ENCODE results near the gene PORCN. TPM values are rescaled to one million over a fixed set of nuclear protein-coding genes. Genes with fewer than 3 reads are reported as not detected.

PORCN gene
- 3.9 and 6.0 TPM in 2 replicates for total RNA-seq

DNA sequence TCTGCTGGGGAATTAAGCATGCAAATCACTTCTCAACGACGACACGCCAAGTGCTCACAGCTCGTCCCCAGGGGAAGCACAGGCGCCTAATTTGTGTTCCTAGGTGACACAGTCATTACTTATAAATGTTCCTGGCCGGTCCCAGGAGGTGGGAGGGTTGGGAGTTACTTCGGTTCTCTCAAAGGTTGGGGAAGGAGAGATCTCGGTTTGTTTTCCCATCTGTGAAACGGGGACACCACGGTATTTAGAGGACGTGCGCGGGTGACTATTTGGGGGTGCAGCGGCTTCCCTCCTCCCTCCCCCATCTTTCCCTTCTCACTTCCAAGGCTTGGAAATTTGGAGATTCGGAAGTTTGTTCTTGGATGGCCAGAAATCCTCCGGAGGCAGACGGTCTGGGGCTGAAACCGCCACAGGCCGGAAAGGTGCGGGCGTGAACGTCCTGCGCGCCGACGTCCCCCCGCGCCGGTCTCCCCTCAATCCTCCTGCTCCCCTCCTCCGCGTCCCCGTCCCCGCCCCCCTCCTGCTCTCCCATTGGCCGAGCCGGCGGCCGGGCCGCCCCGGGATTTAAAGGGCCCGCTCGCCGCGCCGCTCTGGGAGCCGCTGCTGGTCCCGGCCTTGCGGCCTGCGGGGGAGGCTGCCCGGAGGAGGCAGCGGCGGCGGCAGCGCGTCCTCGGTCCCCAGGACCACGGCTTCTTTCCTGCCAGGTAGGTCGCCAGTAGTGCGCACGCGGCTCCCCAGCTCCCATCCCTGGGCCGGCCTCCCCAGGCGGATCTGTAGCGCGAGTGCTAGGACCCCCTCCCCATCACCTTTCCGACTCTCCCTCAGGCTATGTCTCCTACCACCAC, at the start of gene PORCN:
PORCN (plus strand) TSS at position 593 of the 845 bp plus-strand sequence. CDS start 829 bp downstream, outside the sequence.
- peak; percentile 61 to 63 for DNase-seq (ENCODE audit: low read depth in 2 of 2)

DNA sequence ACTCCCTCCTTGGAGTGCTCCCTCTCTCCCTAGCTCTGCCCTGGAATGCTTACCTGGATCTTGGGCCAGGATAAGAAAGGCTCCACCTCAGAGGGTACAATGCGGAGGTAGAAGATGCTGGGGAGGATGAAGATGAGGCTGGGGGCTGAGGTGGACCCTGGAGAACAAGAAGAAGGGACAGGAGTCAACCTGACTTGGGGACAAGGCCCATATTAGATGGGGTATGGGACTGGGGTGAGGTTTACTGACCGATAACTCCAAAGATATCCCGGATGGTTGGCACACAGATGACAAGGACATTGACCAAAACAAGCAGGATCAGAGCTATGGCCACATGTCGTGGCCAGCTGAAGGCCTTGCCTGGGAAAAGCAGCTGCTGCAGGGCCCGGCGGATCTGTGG, 49.3 kb upstream of the PORCN start:
- DNase-seq (ENCODE audit: low read depth in 2 of 2): no peak

DNA sequence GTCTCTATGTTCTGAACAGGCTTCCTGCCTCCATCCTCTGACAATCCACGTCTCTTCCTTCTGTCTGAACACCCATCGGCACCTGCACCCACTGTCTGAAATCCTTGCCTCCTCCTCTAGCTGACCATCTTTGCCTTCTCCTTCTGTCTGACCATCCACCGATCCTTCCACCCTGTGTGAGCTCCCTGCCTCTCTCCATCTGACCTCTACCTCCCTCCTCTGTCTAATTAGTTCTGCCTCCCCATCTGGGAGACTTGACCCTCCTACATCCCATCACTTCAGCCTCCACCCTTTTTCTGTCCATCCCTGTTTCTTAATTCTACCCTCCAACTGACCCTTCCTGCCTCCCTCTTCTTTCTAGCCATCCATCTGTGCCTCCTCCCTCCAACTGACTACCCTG, 48.8 kb upstream of the PORCN start:
- DNase-seq (ENCODE audit: low read depth in 2 of 2): no peak

DNA sequence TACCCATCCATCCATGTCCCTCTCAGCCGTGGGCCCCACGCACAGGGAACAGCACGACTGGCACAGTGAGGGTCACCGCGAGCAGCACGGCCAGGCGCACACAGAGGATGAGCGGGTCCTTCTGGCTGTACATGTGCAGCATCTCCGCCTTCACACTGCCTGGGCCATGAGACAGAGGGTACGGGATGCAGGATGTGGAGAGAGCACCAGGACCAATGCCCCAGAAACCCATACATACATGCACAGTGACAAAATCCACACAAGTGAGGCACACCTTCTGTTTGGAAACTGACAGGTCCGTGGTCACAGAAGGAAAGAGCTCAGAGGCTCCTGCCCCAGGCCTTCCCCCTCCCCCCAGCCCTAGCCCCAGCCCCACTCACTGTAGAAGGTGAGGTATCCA, 48.2 kb upstream of the PORCN start:
- DNase-seq (ENCODE audit: low read depth in 2 of 2): no peak

DNA sequence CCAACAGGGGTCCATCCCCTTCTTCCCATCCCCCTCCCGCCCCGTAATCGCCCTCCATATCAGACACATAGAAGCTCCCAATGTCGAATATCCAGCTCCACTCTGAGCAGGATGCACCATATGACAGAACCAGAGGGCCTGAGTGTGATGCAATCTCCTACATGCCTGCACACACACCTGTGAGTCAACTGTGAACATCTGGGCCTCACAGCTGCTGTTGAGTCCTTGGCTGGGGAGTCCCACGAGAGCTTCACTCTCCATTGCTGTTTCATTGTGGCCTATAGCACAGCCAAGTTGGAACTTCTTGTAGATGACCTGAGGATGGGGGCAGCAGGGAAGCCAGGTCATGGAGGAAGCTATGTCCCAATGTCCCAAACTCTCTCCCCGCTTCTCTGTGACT, 47.0 kb upstream of the PORCN start:
- DNase-seq (ENCODE audit: low read depth in 2 of 2): no peak

DNA sequence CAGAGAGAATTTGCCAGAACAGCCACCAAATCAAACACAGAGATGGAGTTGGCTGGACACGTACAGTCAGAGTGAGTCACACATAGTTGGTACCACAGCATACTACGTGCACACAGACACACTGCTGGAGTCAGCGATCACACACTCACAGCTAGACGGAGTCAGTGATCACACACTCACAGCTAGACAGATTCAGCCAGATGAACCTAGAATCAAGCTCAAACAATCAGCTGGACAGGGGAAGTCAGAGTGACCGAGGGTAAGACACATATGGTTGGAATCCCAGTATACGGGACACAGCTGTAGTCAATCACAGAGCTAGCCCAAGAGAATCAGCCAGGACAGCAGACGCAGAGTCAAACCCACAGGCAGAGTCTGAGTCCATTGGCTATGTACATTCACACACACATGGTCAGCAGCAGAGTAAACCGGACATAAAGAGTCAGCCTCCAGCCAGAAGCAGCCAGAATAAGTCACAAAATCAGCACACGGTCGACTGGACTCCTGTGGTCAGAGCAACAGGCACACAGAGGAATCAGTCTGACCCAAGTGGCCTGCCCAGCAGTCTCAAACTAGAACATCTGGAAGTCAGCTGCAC, 43.4 kb upstream of the PORCN start:
- DNase-seq (ENCODE audit: low read depth in 2 of 2): peak; percentile 13 to 68

DNA sequence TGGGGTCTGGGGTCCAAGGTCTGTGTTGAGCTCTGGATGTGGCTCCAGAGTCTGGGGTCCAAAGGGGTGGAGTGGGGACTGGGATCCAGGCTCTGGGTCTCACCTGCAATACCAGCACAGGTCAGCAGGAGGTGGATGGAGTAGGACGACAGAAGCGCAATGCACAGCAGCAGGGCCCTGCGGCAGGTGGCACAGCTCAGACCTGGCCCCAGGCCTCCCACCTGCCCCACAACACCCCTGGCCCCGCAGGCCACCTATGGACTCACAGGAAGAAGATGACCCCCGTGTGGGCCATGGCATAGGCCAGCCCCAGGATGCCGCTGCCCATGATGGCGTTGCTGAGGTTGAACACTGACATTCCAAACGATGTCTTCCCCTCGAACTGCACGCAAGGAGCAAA, 42.1 kb upstream of the PORCN start:
- no peak for DNase-seq (ENCODE audit: low read depth in 2 of 2)

DNA sequence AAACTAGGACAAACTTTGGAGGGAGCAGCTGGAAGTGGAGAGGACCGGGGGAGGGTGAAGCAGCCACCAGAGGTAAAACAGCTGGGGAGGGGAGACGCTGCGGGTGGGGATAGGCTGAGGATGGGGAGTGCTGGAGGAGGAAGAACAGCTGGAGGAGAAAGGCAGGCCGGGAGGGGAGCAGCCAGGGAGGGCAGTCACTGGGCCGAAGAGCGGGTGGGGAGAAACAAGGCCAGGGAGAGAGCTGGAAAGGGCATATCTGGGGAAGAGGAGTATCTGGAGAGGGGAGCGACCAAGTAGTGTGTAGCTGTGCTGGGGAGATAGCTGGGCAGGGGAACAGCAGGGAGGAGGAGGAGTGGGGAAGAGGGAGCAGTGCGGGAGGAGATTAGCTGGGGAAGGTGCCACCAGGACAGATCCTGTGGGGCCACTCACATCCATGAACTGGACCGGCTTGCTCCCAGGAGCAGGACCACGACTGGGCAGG, 41.5 kb upstream of the PORCN start:
- DNase-seq (ENCODE audit: low read depth in 2 of 2): no peak

DNA sequence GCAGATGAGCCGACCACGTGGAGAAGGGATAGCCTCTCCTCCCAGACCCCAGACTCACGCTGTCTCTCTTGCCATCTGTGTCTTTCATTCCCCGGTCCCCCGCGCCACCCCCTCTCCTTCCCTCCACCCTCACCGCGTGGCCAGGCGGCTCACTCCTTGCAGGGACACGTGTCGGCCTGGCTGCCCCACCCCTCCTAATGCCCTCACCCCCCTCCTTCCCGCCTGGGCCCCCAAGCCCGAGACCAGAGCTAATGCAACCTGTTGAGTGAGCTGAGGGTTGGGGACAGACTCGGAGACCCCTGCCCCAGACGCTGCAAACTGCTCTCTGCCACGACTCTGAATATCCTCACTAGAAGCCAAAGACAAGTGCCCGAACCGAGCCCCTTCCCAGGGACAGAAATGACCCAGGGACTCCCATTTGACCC, 40.5 kb upstream of the PORCN start:
- no peak for DNase-seq (ENCODE audit: low read depth in 2 of 2)

DNA sequence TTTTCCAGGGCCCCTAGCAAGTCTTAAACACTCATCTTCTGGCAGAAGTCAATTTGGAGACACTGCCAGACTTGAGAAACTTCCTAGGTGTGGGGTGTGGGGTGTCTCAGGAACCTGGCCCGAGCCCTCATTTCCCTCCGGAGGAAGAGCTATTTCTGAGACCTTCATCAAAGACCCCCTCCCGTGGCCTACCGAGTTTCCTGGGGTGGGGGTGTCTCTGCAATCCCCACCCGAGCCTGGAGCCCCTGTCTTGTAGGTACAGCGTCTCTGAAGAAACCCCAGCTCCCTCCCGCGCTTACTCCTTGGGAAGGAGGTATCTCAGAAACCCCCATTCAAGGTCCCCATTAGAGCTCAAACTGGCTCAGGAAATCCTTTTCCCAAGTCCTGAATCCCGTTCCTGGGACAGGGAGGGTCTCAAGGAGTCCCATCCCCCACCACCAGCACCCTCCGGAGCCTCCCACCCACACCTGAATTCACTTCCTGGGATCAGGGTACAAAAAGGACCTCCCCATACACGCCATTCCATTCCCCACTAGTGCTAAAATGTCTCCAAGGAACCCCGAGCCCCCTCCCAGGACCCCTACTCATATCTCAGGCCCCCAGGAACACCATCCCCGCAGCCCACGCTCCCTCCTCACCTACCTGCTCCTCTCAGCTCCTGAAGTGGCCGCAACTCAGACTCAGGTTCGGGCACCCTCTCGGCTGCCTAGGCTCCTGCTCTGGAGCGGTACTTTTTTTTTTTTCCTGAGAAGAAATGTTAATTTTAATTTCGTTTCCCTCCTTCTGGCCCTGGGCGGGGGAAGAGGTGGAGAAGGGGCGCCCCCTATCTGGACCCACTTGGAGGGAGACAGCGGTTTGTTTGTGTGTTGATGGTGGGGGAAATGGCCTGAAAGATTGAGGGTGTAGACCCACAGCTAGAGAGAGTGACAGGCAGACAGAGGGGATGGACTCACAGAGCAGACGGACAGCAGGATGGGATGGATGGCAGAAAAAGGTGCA, 39.8 kb upstream of the PORCN start:
- DNase-seq (ENCODE audit: low read depth in 2 of 2): no peak

DNA sequence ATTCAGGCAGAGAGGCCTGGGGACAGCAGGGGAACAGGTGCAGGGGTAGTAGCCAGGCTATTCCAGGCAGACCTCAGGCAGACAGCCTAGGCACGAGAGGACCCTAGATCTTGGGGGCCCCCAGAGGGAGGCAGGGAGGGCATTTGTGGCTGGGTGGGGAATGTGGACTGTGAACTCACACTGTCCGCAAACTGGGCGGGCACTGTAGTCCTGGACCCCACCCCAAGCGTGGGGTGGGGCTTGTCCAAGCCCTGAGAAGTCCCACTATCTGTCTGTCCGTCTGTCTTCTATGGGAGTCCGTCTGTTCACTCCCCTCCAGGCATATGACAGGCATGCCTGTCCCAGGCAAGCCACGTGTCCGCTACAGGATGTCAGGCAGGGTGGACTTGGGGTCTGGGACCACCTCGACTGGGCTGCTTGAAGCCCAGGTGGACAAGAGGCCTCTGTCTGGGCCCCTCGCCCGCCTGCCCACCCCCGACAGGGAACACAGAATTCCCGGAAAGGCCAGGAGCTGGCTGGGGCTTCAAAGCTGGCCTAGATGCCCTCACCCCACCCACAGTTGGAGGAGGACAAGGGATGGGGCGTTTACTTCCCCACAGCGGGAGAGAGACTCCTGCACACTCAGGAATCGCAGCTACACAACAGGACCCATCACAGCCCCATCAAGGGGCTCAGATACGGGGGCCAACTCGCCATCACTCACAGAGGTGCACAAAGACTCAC, 38.5 kb upstream of the PORCN start, which contains the start of gene SLC38A5:
SLC38A5 (minus strand) TSS at position 151 of the 723 bp plus-strand sequence. CDS start 2,336 bp downstream, outside the sequence.
- DNase-seq (ENCODE audit: low read depth in 2 of 2): no peak

DNA sequence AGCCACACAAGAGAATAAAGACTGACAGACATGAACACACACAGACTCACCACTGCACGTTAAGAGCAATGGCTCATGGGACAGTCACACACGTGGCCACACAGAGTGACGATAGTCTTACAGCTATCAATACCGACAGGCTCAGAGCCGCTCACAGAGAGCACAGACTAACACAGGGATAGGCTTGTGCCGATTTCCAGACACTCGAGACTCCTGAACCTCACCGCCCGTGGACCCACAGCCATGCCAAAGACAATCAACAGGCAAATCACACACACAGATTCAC, 38.0 kb upstream of the PORCN start:
- DNase-seq (ENCODE audit: low read depth in 2 of 2): no peak

DNA sequence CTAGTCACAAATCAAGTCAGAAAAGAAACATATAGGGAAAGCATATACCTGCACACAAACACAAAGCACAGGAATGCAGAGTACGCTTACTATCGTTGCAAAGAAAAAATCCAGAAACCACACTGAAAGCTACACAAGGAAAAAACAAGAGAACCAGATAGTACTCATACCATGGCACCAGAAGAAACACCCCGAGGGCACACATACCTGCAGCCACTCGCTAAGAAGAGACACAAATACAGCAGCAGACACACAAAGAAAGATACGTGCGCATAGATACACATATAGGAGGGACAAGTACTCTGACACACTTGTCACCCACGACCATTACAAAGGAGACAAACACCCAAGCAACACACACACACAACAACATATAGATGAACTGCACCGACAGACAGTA, 37.3 kb upstream of the PORCN start:
- DNase-seq (ENCODE audit: low read depth in 2 of 2): no peak

DNA sequence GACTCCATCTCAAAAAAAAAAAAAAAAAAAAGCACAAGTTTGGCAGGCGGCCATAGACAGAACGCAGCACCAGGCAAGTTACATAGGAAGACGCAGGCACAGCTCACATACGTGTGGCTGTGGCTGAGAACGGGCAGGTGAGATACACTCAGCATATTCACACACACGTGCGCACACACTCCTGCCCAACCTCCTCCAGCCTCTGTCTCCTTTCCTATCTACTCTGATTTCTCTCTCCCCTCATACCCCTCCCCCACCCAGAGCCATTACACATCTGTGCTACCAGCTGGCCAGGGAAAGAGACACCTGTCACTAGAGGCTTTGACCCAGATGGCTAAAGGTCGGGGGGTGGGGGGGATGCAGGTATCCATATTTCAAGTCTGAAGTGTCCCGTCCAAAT, 36.6 kb upstream of the PORCN start:
- no peak for DNase-seq (ENCODE audit: low read depth in 2 of 2)

DNA sequence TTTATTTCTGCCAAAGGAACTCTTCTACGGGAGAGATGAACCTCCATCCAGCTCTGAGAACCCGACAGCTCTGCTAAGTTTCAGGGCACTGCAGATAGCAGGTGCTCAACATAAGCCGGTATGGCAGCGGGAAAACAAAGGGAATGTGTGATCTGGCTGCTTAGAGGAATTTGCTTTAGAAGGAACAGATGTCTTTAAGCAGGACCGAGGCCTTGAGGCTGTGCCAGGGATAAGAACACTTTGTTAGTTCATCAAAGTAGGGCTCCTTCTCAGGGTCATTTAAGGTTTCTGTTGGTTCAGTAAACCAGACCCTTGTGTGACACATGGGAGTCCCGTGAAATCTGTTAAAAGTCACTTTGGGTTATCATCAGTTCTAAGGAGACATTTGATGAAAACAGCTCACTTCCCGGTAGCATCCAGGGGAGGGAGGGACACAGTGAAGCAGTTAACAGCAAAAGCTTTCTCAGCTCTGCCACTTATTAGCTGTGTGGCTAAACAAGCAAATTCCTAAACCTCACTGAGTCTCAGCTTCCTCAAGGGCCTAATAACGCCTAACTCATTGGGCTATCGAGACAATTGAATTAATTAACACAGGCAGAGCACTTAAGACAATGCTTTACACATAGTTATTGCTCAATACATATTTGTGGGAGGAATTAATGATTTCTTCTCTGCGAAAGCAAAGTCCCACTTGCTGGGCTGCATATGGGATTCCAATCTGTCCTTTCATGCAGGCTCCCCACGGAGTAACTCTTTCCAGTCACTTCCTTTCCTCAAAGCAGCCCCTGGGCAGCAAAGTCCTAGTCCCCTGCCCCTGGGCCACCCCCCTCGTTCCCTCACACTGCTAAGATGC, 35.7 kb upstream of the PORCN start:
- no peak for DNase-seq (ENCODE audit: low read depth in 2 of 2)

DNA sequence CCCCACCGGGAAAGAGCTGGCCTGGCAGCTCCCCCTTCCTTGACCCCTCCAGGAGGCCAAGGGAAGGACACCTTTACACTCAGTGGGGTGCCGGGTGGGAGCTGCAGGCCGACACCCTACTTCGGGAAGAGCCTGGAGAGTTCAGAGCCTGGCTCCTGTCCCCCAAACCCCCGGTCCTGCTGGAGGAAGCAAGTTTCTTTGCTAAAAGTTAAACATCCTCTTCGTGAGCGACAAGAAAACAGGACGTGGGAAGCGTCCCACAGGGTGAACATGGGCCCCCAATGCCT, 35.1 kb upstream of the PORCN start:
- DNase-seq (ENCODE audit: low read depth in 2 of 2): no peak

DNA sequence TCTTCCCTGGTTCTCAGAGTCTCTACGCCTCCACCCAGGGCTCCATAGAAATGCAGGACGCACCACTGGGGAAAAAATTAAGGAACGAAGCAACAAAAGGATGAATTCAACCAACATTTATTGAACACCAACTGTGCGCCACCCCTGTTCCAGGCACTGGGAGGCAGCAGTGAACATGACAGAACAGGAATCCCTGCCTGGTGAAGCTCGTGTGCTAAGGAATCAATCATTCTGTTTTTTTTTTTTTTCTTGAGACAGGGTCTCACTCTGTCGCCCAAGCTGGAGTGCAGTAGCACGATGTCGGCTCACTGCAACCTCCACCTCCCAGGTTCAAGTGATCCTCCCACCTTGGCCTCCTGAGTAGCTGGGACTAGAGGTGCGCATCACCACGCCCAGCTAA, 34.7 kb upstream of the PORCN start:
- DNase-seq (ENCODE audit: low read depth in 2 of 2): peak; percentile 42 to 43

DNA sequence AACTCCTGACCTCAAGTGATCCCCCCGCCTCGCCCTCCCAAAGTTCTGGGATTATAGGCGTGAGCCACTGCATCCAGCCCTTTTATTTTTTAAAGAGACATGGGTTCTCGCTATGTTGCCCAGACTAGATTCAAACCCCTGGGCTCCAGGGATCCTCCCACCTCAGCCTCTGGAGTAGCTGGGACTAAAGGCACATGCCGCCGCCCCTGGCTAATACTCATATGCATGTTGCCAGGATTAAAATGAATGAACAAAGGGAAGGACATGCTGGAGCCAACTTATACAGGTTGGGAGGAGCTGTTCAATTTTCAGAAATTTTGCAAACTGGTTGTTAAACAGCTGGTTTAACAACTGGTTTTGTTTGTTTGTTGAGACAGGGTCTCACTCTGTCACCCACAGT, 34.2 kb upstream of the PORCN start:
- DNase-seq (ENCODE audit: low read depth in 2 of 2): no peak

DNA sequence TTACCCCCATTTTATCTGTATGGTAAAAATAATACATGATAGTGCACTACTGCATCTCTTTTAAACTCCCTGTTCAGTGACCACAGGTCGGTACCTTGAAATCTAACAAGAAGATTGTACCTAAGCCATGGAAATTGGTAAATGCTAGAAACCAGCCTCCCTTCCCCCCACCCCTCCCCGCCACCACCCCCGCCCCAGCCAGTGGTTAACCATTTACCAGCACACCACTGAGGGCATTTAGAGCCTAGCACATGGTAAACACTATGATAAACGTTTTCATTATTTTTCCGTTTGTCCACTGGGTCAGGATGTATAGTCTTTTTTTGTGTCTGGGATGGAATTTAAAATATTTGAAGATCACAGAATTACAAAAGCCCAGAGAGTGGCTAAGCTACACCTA, 33.5 kb upstream of the PORCN start:
- DNase-seq (ENCODE audit: low read depth in 2 of 2): no peak

DNA sequence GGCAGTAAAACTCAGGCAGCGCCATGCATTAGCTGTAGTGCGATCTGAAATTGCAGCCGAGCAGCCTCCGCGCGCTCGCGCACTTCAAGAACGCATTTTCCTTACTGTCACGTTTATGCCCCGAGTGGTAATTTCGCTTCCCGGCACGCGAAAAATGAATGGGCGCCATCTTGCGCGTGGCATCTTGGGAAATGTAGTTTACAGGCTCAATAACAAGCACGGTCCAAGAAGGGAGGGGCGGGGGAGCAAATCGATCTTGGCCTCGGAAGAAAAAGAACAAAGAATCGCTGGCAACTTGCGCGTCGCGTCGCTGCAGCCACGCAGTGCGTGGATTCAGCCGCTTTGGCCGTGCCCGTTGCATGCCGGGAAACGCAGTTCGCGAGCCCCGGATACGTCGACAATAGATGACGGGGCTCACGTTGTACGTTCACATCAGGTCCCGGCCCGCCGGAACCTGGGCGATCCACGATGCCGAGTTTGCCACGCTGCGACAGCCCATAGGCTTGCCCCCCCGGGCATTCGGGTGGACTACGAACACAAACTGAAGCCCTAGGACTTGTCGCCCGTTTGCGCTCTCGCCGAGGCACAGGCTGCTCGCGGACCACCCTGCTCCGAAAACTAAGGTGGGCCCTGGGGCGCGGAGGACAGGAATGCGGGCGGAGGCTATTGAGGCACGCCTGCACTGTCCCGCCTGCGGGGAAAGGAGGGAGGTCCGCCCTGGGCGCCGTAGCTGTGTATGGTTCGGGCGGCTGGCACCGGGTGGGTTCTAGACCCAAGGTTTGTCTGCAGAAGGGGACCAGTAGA, 32.8 kb upstream of the PORCN start, which contains the start of gene FTSJ1:
FTSJ1 (plus strand) TSS at position 426 of the 804 bp plus-strand sequence. CDS start 1,849 bp downstream, outside the sequence.
- DNase-seq (ENCODE audit: low read depth in 2 of 2): peak; percentile 88 to 93

Data from lung microvascular endothelial cell (primary cell).